Measurements from ENCODE around the gene CLCA2. TPM values are rescaled to one million over a fixed set of nuclear protein-coding genes. Genes with fewer than 3 reads are reported as not detected.

The CLCA2 gene
- total and polyA plus RNA-seq, 2 donors (not counting 3 experiments of a cell fraction or from before 2014, with no cell fraction given) = 0.01 to 0.11 TPM

- DNase-seq (ENCODE audit: low read depth, low spot score) = no peak
- Histone ChIP-seq H3K36me3 (ENCODE audit: control insufficient read depth in 2 of 2, extremely low read depth in 1 of 2, insufficient read depth in 2 of 2, low read length in 2 of 2) (no peaks in the 10 kb centered on the region), H3K9me1 (replicated peaks; ENCODE audit: control insufficient read depth, extremely low read depth, insufficient read depth, low read length) (no peaks in the 10 kb centered on the region), H3K9me3 (replicated peaks; ENCODE audit: control insufficient read depth, insufficient read depth, low read length) (no peaks in the 10 kb centered on the region), H3K27me3 (ENCODE audit: control insufficient read depth in 2 of 2, insufficient read depth in 2 of 2, low read length in 2 of 2) (peaks cover 6 to 14% of the 10 kb centered on the region in 2 experiments), H3K79me2 (ENCODE audit: control insufficient read depth, insufficient read depth, low read length) (no peaks in the 10 kb centered on the region), H4K20me1 (replicated peaks; ENCODE audit: control insufficient read depth, extremely low read depth, insufficient read depth, low read length) (no peaks in the 10 kb centered on the region), H3K9ac (replicated peaks; ENCODE audit: extremely low read depth, insufficient read depth, low read length) (no peak overlapping the region), H3K4me2 (ENCODE audit: insufficient read depth, low read length) (no peak overlapping the region), H3K4me1 (ENCODE audit: control insufficient read depth, extremely low read depth, insufficient read depth, low read length) (no peaks in the 10 kb centered on the region), H2AFZ (ENCODE audit: low read depth, low read length) (no peak overlapping the region), H3K27ac (ENCODE audit: insufficient read depth, low read depth, low read length) (no peak overlapping the region), H3K4me3 (replicated peaks in 1 of 3; ENCODE audit: insufficient read depth in 1 of 3, low read depth in 1 of 3, low read length in 3 of 3) (no peak overlapping the region)
- ChIA-PET CTCF (interaction anchor here (1.4 kb wide), 1 partner anchor 16 kb away, joined by 4 read pairs; no protein-coding TSS in a partner anchor), POLR2A (no interaction called here)
- dilution Hi-C loops (cut with MboI; ENCODE audit: extremely low pct_ligation_motif_present, low sequenced_read_pairs) = no loop called here
- no peak for FAIRE-seq
- TF ChIP-seq POLR2AphosphoS5 (IDR thresholded peaks at IDR 0.05; ENCODE audit: insufficient read depth, low read depth, low read length) (no peak), FOS (IDR thresholded peaks at IDR 0.05; ENCODE audit: borderline replicate concordance, insufficient read depth, low read length) (no peak), MAX (IDR thresholded peaks at IDR 0.05; ENCODE audit: insufficient read depth, insufficient read length) (no peak), JUN (IDR thresholded peaks at IDR 0.05; ENCODE audit: borderline replicate concordance, insufficient read depth, insufficient read length, low read depth) (no peak), POLR2A (IDR thresholded peaks at IDR 0.05; ENCODE audit: low read depth, low read length) (no peak), EZH2 (IDR thresholded peaks at IDR 0.05; ENCODE audit: borderline replicate concordance, low read depth, low read length, severe bottlenecking) (no peak), MYC (IDR thresholded peaks at IDR 0.05; ENCODE audit: low read depth, low read length) (no peak), GATA2 (IDR thresholded peaks at IDR 0.05; ENCODE audit: insufficient read depth, insufficient read length, low read depth, low read length) (no peak), CTCF (IDR thresholded peaks at IDR 0.05; ENCODE audit: extremely low read depth in 1 of 2, insufficient read depth in 1 of 2, low read depth in 1 of 2, low read length in 2 of 2) (no peak)
- intact Hi-C loops (cut with micrococcal nuclease) = no loop called here
- no TSS peak for BruUV-seq (replicated peaks)
Observed at GRCh38 chr1:86436041-86436440, 12.1 kb downstream of the CLCA2 start.
